Activated naive CD4-positive, alpha-beta T cell treated with anti-CD3 and anti-CD28 coated beads, Interleukin-2, amount 50 U/mL, for 24 hours (primary cell): ENCODE data around the gene MDN1.
"Not testable (repeated sequence)": the region's sequence is repeated elsewhere in the genome, so short reads cannot be mapped to it uniquely, and the experiment has no call there.

Source experiments
- H3K27ac Mint-ChIP-seq: one replicate; pipeline ENCODE4 v1.8.0; 2021; ENCODE audit warnings: mild to moderate bottlenecking, mixed read lengths
- H3K27me3 Mint-ChIP-seq: one replicate; pipeline ENCODE4 v1.8.0; 2021; ENCODE audit warnings: mixed read lengths
- H3K36me3 Mint-ChIP-seq: one replicate; pipeline ENCODE4 v1.8.0; 2021; ENCODE audit warnings: mixed read lengths
- H3K4me1 Mint-ChIP-seq: one replicate; pipeline ENCODE4 v1.8.0; 2021; ENCODE audit warnings: mixed read lengths
- H3K4me3 Mint-ChIP-seq: one replicate; pipeline ENCODE4 v1.8.0; 2021; ENCODE audit warnings: mild to moderate bottlenecking, mixed read lengths
- H3K9me3 Mint-ChIP-seq: one replicate; pipeline ENCODE4 v1.8.0; 2021; ENCODE audit warnings: mixed read lengths

The MDN1 gene

DNA sequence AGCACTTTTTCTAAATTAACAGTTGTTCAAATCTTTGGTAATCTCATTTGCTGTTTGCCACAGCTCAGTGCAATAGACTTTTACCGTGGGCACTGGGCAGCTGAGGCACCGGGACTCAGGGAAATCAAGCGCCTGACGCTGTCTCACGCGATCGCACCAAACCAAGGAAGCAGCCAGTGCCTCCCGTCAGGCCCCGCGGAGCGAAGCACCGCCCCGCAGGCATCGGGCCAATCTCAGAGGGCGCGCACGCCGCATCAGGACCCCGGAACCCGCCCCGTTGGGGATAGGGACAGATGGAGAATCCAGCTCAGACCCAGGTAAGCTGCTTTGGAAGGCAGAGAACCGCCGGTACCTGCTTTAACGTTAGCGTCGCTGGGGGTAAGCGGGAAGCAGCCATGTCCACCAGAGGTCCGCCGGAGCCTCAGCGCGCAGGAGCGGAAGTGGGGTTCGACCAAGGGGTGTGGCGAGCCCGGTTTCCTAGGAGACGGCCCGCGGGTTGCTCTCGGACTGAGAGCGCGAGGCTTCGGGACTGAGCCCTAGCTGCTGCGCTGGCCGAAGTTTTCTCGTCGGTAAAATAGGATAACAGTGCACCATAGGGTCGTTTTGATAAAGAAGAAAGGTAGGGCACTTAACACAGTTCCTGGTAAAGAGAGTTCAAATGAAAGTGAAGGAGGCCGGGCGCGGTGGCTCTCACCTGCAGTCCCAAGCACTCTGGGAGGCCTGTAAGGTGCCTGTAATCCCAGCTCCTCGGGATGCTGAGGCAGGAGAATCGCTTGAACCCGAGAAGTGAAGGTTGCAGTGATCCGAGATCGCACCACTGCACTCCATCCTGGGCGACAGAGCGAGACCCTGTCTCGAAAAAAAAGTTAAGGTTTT is 181.0 kb downstream of the MDN1 start, which contains the start of gene LYRM2:
TSS of gene LYRM2 (minus strand) at position 428 of the 876 bp plus-strand sequence. CDS start at position 397, 31 bp downstream.
- H3K4me3 Mint-ChIP-seq = peak within 1 kb of the TSS; percentile 92
- peak within 1 kb of the TSS; percentile 100 for H3K27ac Mint-ChIP-seq
- H3K27me3 Mint-ChIP-seq = no peaks in the 10 kb centered on the region
- peaks cover 44% of the 10 kb centered on the region for H3K4me1 Mint-ChIP-seq
- H3K9me3 Mint-ChIP-seq = no peaks in the 10 kb centered on the region
- H3K36me3 Mint-ChIP-seq = peaks cover 25% of the 10 kb centered on the region

DNA sequence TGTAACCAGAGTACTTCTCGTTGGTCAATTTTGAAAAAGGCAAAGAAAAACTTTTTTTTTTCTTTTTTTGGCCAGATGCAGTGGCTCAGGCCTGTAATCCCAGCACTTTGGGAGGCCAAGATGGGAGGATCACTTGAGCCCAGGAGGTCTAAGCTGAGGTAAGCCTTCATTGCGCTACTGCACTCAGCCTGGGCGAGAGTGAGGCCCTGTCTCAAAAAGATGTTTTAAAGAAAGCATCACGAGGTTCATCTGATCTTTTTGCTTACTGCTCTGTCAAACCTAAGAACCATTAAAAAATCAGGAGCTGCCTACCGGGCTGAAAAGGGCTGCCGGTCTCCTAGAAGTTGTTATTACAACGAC is 181.7 kb downstream of the MDN1 start:
- peak overlapping the region; percentile 100 for H3K27ac Mint-ChIP-seq
- peak overlapping the region; percentile 92 for H3K4me3 Mint-ChIP-seq
- H3K9me3 Mint-ChIP-seq = no peaks in the 10 kb centered on the region
- peaks cover 25% of the 10 kb centered on the region for H3K36me3 Mint-ChIP-seq
- H3K4me1 Mint-ChIP-seq = peaks cover 44% of the 10 kb centered on the region
- no peaks in the 10 kb centered on the region for H3K27me3 Mint-ChIP-seq

DNA sequence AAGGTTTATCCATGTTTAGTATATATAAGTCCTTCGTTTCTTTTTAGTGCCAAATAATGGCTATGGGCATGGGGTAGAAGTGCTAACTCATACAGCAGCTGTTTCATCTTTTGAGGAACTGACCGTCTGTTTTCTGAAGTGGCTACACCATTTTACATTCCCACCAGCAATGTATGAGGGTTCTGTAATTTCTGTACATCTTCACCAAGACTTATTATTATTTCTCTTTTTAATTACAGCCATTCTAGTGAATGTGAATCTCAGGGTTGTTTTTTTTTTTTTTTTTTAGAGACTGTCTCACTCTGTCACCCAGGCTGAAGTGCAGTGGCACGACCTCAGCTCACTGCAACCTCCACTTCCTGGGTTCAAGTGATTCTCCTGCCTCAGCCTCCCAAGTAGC is 183.2 kb downstream of the MDN1 start:
- Mint-ChIP-seq H3K4me3 (peak overlapping the region; percentile 33), H3K4me1 (peaks cover 44% of the 10 kb centered on the region), H3K36me3 (peaks cover 25% of the 10 kb centered on the region)
- H3K27ac Mint-ChIP-seq, H3K9me3 Mint-ChIP-seq, H3K27me3 Mint-ChIP-seq: not testable (repeated sequence)

DNA sequence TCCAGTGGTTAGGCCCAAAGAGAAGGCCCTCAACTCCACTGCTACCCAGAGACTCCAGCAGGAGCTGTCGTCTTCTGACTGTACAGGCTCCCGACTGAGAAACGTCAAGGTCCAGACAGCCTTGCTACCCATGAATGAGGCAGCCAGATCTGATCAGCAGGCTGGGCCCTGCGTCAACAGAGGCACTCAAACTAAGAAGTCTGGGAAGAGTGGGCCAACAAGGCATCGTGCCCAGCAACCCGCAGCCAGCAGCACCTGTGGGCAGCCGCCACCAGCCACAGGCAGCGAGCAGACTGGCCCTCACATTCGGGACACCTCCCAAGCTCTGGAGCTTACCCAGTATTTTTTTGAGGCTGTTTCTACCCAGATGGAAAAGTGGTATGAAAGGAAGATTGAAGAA is 189.1 kb downstream of the MDN1 start:
- Mint-ChIP-seq H3K9me3 (no peaks in the 10 kb centered on the region), H3K27ac (no peak overlapping the region)

DNA sequence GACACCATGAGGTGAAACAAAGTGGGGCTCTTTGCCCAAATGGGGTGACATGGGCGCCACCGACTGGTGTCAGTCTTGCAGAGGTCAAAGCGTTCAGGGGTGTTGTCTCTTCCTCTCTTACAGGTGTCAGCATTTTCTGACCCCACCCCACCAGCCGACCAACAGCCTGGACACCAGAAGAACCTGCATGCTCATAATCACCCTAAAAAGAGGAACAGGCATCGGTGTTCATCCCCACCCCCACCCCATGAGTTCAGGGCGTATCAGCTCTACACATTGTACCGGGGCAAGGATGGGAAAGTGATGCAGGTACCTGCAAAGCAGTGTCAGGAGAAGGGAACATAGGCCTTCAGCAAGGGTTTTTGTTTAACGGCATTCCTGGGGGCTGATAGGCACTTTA is 195.8 kb downstream of the MDN1 start:
- H3K27me3 Mint-ChIP-seq = no peaks in the 10 kb centered on the region
- peaks cover 7% of the 10 kb centered on the region for H3K36me3 Mint-ChIP-seq
- H3K27ac Mint-ChIP-seq = no peak overlapping the region
- H3K9me3 Mint-ChIP-seq = no peaks in the 10 kb centered on the region
- H3K4me3 Mint-ChIP-seq = no peak overlapping the region
- H3K4me1 Mint-ChIP-seq = no peaks in the 10 kb centered on the region

More for the DNA sequence above, 189.1 kb downstream of the MDN1 start:
- Mint-ChIP-seq H3K4me1 (peaks cover 7% of the 10 kb centered on the region), H3K36me3 (peaks cover 8% of the 10 kb centered on the region), H3K27me3 (no peaks in the 10 kb centered on the region), H3K4me3 (no peak overlapping the region)

DNA sequence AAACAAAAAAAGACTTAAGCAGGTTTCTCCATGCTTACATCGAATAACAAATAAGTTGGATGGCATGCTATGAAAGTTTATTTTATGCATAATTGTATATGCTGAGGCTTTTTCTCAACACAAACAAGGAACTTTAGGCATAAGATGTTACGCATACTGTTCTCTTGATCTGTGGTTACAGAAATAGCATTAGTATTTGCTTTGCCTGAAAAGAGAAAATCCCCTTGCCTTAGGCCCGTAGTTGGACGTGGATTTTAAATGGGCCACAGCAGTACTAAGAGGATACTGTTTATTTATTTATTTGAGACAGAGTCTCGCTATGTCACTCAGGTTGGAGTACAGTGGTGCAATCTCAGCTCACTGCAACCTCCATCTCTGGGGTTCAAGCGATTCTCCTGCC is 200.0 kb downstream of the MDN1 start:
- Mint-ChIP-seq H3K36me3 (peaks cover 6% of the 10 kb centered on the region), H3K9me3 (no peaks in the 10 kb centered on the region), H3K27ac (no peak overlapping the region), H3K4me1 (no peaks in the 10 kb centered on the region), H3K27me3 (no peaks in the 10 kb centered on the region), H3K4me3 (no peak overlapping the region)

DNA sequence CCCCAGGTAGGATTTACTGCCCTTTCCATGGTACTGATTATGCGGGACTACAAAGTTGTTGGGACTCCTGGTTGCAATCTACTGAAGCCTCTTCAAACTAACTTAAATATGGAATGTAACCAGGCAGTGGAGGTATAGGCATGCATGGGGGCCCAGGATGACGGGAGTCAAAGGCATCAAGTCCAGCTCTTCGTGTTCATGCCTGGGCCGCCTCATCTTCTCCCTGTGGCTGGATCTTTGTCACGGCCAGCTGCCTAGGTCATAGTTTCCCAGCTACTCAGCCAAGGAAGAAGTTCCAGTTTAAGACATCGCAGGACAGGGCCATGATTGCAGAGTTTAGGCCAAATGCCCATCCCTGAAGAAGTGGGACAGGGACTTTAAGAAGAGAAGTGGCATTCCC is 201.6 kb downstream of the MDN1 start:
- Mint-ChIP-seq H3K4me1 (no peaks in the 10 kb centered on the region), H3K36me3 (peaks cover 4% of the 10 kb centered on the region), H3K27ac (no peak overlapping the region), H3K4me3 (no peak overlapping the region), H3K9me3 (no peaks in the 10 kb centered on the region), H3K27me3 (no peaks in the 10 kb centered on the region)

DNA sequence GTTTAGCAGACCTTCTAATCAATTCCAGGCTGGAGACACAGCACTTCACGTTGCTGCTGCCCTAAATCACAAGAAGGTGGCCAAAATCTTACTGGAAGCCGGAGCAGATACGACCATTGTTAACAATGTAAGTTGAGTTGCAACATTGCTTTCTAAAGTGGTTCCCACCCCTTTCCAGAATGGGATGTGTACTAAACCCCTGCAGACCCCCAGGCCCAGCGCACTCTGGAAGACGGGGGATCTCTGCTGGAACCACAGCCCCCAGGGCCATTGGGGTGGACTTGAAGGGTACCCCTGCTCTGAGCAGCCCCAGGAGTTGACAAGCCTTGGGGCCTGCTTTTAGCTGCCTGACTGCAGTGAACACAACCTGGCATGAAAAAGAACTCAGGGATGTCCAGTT is 203.1 kb downstream of the MDN1 start:
- Mint-ChIP-seq H3K9me3 (no peaks in the 10 kb centered on the region), H3K27me3 (no peaks in the 10 kb centered on the region), H3K4me3 (no peak overlapping the region)

DNA sequence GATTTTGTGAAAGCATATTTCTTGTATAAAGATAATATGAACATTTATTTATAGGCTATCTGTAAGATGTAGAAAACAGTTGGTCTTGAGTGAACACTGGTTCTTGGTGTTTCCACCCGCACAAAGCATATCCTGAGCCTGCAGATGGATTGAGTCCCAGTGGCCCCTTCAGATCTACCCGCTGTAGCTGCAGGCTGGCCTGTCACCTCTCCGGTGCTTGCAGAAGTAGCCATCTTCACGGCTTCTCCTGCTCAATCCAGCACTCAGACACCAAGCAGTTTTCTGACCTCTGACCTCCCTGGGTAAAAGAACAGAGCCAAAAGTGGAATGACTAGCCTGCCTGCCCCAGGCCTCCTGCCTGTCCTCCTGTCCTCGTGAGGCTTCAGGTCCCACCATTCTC is 203.7 kb downstream of the MDN1 start:
- H3K27me3 Mint-ChIP-seq = no peaks in the 10 kb centered on the region
- no peak overlapping the region for H3K27ac Mint-ChIP-seq
- no peaks in the 10 kb centered on the region for H3K4me1 Mint-ChIP-seq
- H3K9me3 Mint-ChIP-seq = no peaks in the 10 kb centered on the region
- H3K36me3 Mint-ChIP-seq = peaks cover 2% of the 10 kb centered on the region
- no peak overlapping the region for H3K4me3 Mint-ChIP-seq

More for the DNA sequence above, 203.1 kb downstream of the MDN1 start:
- peaks cover 2% of the 10 kb centered on the region for H3K36me3 Mint-ChIP-seq
- no peak overlapping the region for H3K27ac Mint-ChIP-seq
- no peaks in the 10 kb centered on the region for H3K4me1 Mint-ChIP-seq

DNA sequence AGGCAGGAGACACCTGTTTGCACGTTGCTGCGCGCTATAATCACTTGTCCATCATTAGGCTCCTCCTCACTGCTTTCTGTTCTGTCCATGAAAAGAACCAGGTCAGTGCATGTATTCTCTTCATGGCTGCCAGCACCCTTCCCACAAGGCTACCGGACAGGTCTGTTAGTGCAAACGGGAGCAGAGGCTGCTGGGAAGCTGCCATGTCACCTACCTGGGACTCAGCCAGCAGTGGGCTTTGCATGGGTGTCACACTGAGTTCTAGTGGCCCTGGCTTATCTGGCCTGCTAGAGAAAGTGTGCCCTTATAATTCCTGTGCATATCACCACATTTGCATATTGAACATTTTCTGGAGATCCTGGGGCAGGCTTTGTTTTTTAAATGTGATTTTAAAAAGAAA is 205.8 kb downstream of the MDN1 start:
- H3K9me3 Mint-ChIP-seq = no peaks in the 10 kb centered on the region
- no peaks in the 10 kb centered on the region for H3K4me1 Mint-ChIP-seq
- no peak overlapping the region for H3K4me3 Mint-ChIP-seq
- no peaks in the 10 kb centered on the region for H3K27me3 Mint-ChIP-seq
- no peak overlapping the region for H3K27ac Mint-ChIP-seq
- no peaks in the 10 kb centered on the region for H3K36me3 Mint-ChIP-seq

DNA sequence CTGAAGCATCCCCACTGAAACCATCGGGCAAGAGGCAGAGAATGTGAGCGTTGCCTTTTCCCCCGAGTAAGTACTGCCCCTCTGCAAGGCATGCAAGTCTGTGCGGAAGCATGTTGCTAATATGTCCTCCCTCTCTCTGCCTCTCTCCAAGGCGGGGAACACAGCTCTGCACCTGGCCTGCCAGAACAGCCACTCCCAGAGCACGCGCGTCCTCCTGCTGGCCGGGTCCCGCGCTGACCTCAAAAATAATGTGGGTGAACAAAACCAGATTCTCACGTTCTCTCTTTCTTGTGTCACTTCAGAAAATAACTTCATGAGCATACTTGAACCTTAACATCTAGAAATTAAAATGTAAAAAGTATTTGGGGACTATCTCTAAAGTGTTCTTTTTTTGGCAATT is 207.5 kb downstream of the MDN1 start:
- no peaks in the 10 kb centered on the region for H3K36me3 Mint-ChIP-seq
- no peak overlapping the region for H3K4me3 Mint-ChIP-seq

DNA sequence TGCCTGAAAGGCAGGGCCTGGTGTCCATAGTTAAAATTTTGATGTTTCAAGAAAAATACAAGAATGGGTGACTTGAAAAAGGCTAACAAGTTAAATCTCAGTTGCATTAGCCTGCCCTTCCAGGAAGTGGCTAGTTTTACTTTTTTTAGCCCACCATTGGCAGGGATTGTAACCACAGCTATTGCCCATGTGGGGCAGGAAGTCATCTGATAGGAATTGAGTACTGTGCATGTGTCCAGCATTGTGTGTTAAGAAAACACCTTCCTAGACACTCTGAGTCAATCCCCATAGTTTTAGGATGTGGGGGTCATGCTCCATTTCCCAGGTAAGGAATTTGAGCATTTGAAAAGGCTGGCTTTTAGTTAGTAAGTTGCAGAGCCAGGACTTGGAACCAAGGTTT is 207.9 kb downstream of the MDN1 start:
- no peak overlapping the region for H3K4me3 Mint-ChIP-seq
- no peaks in the 10 kb centered on the region for H3K4me1 Mint-ChIP-seq
- no peak overlapping the region for H3K27ac Mint-ChIP-seq
- H3K27me3 Mint-ChIP-seq = no peaks in the 10 kb centered on the region
- no peaks in the 10 kb centered on the region for H3K9me3 Mint-ChIP-seq
- H3K36me3 Mint-ChIP-seq = no peaks in the 10 kb centered on the region

More for the DNA sequence above, 207.5 kb downstream of the MDN1 start:
- no peak overlapping the region for H3K27ac Mint-ChIP-seq
- no peaks in the 10 kb centered on the region for H3K9me3 Mint-ChIP-seq
- no peaks in the 10 kb centered on the region for H3K4me1 Mint-ChIP-seq
- H3K27me3 Mint-ChIP-seq = no peaks in the 10 kb centered on the region

DNA sequence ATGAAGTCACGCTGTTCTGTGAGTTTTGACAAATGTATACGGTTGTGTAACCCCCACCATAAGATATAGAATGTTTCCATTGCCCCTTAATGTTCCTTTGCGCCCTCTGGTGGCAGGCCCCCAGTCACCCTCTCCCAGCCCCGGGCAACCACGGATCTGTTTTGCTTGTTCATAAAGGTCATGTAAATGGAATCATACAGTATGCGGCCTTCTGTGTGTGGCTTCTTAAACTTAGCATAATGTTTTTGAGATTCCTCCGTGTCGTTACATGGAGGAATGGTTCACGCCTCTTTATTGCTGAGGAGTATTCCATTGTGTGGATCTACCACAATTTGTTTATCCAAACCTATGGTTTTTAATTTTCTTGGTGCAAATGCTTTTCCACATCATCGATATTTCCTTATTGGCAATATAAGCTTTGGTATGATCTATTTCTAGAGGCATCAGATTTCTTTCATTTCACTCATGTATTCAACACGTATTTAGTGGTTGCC is 209.4 kb downstream of the MDN1 start:
- Mint-ChIP-seq H3K9me3 (no peaks in the 10 kb centered on the region), H3K4me1 (no peaks in the 10 kb centered on the region), H3K4me3 (no peak overlapping the region), H3K27ac (peak overlapping the region; percentile 49), H3K27me3 (no peaks in the 10 kb centered on the region), H3K36me3 (no peaks in the 10 kb centered on the region)

DNA sequence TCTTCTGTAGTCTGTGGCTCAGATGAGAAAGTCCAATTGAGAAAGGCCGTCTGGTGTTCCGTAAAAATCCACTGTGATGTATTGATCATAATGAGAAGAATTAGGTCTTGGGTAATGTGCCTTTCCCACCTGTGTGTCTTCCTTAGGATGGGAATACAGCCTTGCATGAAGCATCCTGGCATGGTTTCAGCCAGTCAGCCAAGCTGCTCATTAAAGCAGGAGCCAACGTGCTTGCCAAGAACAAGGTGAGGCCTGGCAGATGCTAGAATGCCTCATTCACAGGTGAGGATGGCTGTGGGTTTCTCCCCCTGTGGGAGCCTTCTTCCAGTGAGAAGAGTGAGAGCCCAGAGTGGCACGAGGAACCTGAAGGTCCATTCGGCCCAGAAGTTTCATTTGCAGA is 213.7 kb downstream of the MDN1 start:
- Mint-ChIP-seq H3K27ac (no peak overlapping the region), H3K4me3 (no peak overlapping the region), H3K36me3 (no peaks in the 10 kb centered on the region), H3K27me3 (no peaks in the 10 kb centered on the region), H3K9me3 (no peaks in the 10 kb centered on the region), H3K4me1 (no peaks in the 10 kb centered on the region)

DNA sequence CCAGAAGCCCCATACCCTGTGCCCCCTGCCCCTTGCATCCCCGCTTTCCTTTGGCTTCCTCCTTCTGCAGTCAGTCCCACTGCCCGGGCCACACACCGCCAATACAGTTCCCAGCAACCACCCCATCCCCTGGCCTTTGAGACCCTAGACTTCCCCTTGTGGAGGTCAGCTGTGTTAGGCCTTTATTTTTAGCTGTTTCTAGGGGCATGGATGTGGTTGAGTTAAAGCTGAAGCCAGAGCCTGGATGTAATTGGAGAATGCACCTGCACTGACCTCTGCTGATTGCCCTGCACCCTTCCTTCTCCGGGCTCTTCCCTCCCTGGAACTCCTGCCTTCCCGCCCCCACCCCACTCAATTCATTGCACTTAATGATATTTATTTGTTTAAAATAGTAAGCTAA is 214.9 kb downstream of the MDN1 start:
- Mint-ChIP-seq H3K27me3 (no peaks in the 10 kb centered on the region), H3K4me1 (no peaks in the 10 kb centered on the region)

DNA sequence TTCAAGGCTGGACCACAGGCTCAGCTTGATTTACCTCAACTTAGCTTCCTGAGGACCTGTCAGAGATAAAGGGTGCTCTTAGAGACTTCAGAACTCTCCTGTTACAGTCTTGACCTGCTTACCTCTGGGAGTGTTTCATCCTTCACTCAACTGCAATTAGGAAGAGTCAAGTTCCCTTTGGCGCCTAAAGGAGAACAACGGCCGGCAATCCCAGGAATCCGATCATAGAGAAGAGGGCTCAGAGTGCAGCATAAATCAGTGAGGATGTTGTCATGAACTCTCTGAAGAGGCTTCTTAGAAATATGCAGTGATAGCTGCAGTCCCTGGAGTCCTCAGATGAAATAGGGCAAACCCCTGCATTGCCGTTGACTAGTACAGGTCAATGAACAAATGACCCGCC is 217.4 kb downstream of the MDN1 start:
- Mint-ChIP-seq H3K4me1 (no peaks in the 10 kb centered on the region), H3K27ac (no peak overlapping the region), H3K9me3 (no peaks in the 10 kb centered on the region), H3K36me3 (no peaks in the 10 kb centered on the region), H3K4me3 (no peak overlapping the region), H3K27me3 (no peaks in the 10 kb centered on the region)

More for the DNA sequence above, 214.9 kb downstream of the MDN1 start:
- Mint-ChIP-seq H3K9me3 (no peaks in the 10 kb centered on the region), H3K27ac (no peak overlapping the region), H3K4me3 (no peak overlapping the region), H3K36me3 (no peaks in the 10 kb centered on the region)
